Left ventricle myocardium superior (tissue), 1 donor: ENCODE results near the gene BICD2. TPM values are rescaled to one million over a fixed set of nuclear protein-coding genes. Genes with fewer than 3 reads are reported as not detected.

Experiments used
- ATAC-seq: fragments of 200-7000 bp; cut with Tn5 transposase; one replicate; pipeline ENCODE4 v1.9.1; 2020; ENCODE audit warnings: mild to moderate bottlenecking, moderate library complexity
- DNase-seq: peaks from one replicate; pipeline ENCODE4 v3.0.0-alpha.2; 2020
- intact Hi-C: fragments of 100-400 bp; cut with micrococcal nuclease; formaldehyde crosslinking; loops from one replicate; pipeline ENCODE4 v1.11.0; 2022
- total RNA-seq: library from RNA; stranded (reverse); fragmentation: NEBNext Ultra II Directional; extraction: Animal tissue kit (Norgen Biotek cat#: 25700); gene quantifications from one replicate; pipeline ENCODE4 v1.2.1, GENCODE V29; 2021
- donor health status: DM: no; HTN: yes; CAD: no; lungs with severe emphysema.

BICD2 gene
- total RNA-seq, 1 donor from 2014 or later = 39.2 TPM

DNA sequence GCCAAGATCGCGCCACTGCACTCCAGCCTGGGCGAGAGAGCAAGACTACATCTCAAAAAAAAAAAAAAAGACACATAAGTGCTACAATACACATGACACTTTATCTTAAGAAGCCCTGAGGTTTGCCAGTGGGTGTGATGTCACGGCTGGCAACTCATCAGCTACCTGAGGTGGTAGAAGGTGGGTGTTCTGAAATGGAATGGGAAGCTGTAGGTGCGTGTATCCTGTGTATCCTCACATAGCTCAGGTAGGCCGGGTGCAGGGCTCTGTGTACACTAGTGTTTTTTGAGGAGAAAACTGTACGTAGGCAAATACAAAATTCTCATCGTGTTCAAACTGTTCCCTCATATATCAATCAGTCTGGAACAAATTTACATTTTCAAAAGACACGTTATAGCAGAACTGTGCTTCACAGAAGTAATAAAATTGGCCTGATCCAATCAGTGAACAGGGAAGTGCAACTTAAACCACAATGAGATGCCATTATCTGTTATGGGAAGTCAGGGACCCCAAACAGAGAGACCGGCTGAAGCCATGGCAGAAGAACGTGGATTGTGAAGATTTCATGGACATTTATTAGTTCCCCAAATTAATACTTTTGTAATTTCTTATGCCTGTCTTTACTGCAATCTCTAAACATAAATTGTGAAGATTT is 10.4 kb downstream of the BICD2 start:
- DNase-seq = peak; percentile 13
- ATAC-seq = no peak
- intact Hi-C loops = no loop called here

DNA sequence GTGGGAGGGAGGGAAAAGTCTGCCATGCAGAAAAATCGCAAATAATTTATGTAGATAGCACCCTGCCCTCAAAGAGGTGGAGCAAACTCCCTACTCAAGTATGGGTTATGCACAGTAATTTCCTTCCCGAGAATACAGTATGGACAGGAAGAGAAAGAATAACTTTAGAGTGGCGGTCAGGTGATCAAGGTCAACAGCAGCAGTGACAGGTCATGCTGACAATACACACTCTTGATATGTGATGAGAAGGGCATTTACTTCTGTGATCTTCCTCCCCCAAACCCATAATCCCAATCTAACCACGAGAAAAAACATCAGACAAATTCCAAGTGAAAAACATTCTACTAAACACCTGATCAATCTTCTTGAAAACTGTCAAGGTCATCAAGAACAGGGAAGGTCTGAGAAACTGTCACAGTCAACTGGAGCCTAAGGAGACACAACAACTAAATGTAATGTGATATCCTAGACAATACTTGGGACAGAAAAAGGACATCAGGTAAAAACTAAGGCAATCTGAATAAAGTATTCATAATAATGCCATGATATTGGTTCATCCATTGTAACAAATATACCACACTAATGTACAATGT is 11.7 kb downstream of the BICD2 start:
- ATAC-seq (peak; percentile 25), DNase-seq (no peak)
- intact Hi-C loops = no loop called here

- intact Hi-C loops = no loop called here
- peak; percentile 6 for DNase-seq
- peak; percentile 28 for ATAC-seq
Measured at GRCh38 chr9:92749934-92750315, 14.7 kb downstream of the BICD2 start.

DNA sequence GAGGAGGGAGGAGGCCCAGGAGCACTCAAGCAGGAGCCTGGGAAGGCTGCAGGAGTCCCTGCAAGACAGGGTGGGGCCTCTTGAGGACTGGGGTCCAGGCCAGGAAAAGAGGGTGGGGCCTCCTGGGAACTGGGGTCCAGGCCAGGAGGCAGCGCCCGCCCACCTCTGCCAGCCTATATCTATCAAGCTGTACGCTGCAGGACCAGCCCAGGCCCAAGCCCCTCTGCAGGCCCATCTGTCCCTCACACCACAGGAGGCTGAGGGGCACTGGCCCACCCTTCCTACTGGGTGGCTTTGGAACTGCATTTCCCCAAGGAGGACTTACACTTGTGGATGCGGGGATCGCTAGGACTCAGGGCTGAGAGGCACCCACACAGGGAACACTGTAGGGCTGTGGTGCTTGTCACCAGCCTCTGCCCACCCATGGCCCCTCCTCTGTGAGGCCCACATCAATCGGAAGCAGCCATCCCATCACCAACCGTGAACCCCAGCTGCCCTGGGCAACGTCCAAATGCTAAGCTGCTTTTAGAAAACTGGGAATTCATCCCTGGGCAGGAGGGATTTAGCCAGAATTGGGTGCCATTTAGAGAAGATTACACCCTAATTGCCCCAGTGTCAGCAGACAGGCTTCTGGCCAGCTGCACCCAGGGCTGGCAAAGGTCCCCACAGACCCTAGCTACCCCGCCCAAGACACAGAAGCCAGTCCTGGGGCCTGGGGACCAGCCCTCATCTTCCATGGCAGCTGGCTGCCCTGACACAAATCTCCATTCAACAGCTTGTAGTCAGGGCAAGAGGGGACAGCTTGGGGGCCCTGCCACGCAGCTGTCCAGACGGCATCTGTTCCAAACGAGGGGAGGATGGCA is 15.3 kb downstream of the BICD2 start:
- DNase-seq (peak; percentile 40), ATAC-seq (peak; percentile 52)
- intact Hi-C loops = no loop called here

DNA sequence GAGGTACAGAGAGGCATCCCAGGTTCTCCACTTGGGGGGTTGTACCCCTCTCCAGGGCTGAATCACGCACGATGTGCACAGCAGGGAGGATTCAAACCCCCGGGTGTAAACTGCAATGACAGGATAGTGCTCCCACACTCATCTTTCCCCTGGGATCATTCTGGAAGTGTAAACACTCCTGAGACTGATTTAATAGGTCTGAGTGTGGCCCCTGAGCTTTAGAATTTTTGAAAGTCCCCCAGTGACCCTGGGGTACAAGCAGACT is 16.5 kb downstream of the BICD2 start:
- DNase-seq = no peak
- ATAC-seq = no peak
- intact Hi-C loops = no loop called here

DNA sequence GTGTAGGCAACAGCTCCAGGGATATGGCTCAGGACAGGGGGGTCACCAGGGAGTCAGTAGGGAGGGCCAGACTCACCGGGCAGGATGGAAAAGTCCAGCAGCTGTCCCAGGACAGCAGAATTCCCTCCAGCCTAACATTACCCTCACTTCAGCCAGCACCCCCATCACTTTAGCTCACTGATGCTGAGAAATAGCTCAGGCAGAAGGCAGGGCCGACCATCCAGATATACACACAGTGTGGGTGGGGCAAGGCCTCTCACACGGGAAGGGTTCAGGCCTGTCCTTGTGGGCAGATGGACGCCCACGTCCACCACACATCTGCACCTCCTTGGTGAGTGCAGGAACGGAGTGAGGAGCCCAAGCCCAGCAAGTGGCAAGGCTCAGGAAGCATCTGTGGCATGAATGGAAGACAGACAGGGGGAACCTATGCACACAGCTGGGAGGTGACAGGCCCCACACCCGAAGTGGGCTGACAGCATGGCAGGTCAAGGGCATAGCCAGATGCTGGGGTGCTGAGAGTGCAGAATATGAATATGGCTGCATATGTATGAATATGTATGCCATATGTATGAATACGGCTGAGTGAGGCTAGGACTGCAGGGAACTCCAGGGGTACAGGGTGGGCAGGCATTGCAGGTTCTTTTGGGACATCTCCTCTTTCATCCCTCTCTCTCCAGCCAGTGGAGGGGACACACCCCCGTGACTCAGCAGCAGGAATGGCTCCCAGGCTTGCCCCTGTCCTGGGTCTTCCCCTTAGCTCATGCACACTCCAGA is 17.0 kb downstream of the BICD2 start:
- ATAC-seq = peak; percentile 27
- no peak for DNase-seq
- intact Hi-C loops = no loop called here

DNA sequence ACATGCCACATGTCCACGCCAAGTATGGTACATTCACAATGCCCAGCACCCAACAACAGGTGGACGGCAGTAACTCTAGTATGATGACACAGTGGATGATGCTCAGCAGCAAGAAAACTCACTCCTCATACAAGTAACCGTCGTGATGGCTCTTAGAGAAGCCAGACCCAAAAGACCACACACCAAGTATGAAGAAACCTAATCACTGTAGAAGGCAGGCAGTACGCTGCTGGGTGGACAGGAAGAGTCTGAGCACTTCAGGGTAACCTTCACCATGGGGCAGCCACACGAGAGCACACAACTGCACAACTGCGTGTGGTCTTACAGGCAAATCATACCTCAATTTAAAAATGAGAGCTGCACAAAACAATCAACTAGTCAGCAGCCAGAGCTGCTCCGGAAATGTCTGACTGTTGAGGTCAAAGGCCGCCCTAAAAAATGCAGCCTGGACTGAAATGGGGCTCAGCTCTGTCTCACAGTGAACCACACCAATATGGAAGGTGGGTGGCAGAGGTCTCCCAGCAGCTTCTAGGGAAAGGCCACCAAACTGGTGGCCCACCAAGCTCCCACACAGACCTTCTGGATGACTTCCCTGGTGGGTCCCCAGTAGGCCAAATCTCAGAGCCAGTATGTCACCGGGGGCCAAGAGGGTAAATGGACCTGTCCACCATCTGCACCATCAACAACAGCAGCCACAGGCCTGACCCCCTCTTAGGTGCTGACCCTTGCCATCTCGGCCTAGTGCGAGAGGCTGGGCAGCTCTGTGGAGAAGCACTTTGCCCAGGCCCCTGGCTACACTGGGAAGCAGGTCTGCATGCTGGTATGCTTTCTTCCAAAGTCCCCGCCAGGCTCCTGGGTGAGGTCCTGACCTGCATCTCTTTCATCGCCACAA is 17.8 kb downstream of the BICD2 start:
- DNase-seq = no peak
- peak; percentile 13 for ATAC-seq
- intact Hi-C loops = no loop called here

DNA sequence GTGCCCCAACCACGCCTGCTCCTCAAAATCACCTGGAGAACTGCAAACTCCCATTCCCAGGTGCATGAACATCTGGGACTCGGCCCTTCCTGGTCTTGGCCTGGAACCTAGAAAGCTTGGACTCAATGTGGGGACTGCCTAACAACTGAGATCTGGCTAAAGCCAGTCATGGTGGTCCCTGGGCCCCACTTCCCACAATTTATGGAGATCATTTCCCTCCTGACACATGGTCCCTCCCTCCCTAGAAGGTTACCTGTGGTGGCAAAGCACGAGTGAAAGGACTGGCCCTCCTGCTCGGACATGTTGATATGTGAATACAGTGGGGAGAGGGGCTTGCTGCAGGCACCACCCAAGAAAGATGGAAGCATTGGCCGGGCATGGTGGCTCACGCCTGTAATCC is 18.8 kb downstream of the BICD2 start:
- ATAC-seq (no peak), DNase-seq (no peak)
- intact Hi-C loops = no loop called here

DNA sequence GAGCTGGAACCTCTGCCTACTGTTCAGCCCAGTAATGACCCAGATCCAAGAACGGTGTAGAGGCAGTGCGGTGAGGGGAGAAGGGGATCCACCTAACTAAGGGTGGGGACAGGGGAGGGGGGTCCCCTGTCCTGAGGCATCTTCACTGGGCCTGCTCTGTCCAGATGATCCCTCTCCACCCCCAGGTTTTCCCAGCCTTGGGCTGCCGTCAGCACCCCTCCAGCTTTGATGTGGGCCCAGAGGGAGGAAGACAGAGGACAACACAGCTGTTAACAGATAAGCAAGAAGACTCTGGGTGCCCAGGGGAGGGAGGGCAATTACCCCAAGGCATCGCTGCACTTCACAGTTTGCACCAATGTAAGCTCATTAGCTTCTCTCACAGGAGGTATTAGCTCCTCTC is 19.3 kb downstream of the BICD2 start:
- ATAC-seq (no peak), DNase-seq (no peak)
- intact Hi-C loops = no loop called here

GRCh38 chr9:92740969-92741368 is 23.7 kb downstream of the BICD2 start:
- DNase-seq (no peak), ATAC-seq (no peak)
- intact Hi-C loops = no loop called here

DNA sequence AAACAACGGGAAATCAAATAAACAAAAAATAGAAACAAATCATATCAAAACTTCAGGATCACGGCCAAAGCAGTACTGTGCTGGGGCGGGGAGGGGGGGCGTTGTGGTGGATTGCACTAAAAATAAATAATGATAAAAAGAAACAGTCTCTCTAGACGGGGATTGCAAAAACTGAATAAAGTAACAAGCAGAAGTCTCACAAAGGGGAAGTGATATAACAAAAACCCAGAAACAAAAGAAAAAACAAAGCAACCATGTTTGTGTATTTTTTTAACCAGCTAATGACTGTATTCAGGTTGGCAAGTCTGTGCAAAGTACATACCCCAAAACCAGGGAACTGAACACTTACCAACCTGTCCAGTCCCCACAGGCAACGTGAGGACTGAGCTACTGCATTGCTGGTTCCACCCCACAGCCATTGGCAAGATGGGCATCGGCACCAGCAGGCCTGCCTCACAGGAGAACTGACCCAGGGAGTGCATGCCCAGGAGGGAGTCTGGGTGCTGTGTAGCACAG is 24.1 kb downstream of the BICD2 start:
- intact Hi-C loops = no loop called here
- peak; percentile 45 for ATAC-seq
- no peak for DNase-seq

DNA sequence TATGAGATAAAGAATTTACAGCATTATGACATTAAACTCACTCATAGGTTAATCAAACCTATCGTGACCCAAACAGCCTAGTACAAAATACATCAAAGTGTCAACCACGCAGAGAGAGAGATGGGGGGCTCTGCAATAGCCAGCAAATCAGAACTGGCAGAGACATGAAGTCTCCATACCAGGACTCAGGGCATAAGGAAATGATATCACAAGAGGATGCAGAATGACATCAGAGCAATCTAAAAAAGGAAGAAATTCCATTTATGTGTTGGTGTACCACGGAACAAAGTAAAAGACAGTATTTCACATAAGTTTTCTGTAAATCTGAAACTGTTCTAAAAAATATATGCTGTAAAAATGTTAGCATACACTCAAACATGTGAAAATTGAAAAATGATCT is 24.6 kb downstream of the BICD2 start:
- ATAC-seq = peak; percentile 20
- intact Hi-C loops = no loop called here

GRCh38 chr9:92739346-92739970 is 25.2 kb downstream of the BICD2 start:
- DNase-seq (no peak), ATAC-seq (peak; percentile 24)
- intact Hi-C loops = no loop called here

More for the DNA sequence above, 24.6 kb downstream of the BICD2 start:
- DNase-seq = no peak

GRCh38 chr9:92738661-92739081 is 26.0 kb downstream of the BICD2 start:
- intact Hi-C loops = no loop called here
- DNase-seq (no peak), ATAC-seq (peak; percentile 36)

DNA sequence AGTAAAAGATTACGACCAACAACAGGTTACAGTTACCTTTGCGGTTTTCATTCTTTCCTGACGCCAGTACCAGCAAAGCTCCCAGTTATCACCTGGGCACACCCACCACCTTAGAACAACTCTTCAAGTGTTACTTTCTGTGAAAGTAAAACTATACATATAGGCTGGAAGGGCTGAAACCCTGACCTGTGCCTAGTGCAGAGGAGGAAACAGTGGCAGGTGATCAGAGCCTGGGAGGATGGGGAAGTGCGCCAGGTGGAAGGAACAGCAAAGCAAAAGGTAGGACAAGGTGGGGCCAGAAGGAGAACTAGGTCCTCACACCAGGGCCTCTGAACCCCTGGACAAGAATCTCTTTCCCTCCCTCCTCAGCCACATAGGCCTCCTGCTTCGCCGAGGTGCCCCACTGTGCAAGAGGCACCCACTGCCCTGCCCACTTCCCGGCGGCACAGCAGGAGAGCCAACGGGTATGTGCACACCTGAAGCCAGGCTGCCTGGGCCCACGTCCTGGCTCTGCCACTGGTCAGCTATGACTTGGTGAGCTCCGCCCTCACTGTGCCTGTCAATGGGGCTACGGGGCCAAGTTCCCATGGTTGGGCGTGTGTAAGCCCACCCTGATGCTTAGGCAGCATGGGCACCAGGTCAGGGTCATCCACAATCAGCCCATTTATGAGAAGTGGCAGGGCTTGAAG is 26.9 kb downstream of the BICD2 start:
- ATAC-seq (no peak), DNase-seq (no peak)
- intact Hi-C loops = no loop called here

DNA sequence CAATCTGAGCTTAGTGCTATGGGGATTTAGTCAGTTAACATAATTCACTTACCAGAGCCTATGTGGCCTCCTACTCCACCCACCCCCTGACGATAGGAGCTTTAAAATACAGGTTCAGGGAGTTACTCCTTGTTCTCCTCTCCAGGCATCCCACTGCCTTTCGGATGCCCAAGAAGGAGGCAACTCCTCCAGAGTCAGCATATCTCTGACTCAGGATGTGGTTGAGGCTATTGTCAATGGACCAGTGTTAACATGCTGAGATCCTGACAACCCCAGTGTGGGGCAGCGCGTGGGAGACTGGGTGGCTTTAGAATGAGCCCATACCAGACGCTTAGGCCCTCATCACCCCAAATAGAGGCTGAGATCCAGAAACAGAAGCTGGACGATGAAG is 27.4 kb downstream of the BICD2 start:
- intact Hi-C loops = no loop called here
- ATAC-seq = no peak
- no peak for DNase-seq

- intact Hi-C loops = no loop called here
- ATAC-seq (no peak), DNase-seq (no peak)
Measured at GRCh38 chr9:92736563-92737215, 27.9 kb downstream of the BICD2 start.
